H9 (cell line): ENCODE results near the gene FSCB. TPM values are rescaled to one million over a fixed set of nuclear protein-coding genes. Genes with fewer than 3 reads are reported as not detected.

ENCODE experiments used
- DNase-seq: peaks from one replicate; pipeline ENCODE4 v3.0.0-alpha.2; 2017
- H2AFZ ChIP-seq: one replicate; pipeline ENCODE4 v1.6.1; 2013; ENCODE audit warnings: mild to moderate bottlenecking, low read length, control low read depth, moderate library complexity
- H2AK5ac ChIP-seq: 2 replicates; pipeline ENCODE4 v1.6.1; 2013; ENCODE audit warnings: low read length, control low read depth, mixed read lengths; ENCODE audit not compliant: insufficient read length
- H2BK120ac ChIP-seq: one replicate; pipeline ENCODE4 v1.6.1; 2013; ENCODE audit warnings: low read depth, mild to moderate bottlenecking, low read length, control low read depth, inconsistent platforms; ENCODE audit not compliant: poor library complexity, severe bottlenecking
- H2BK12ac ChIP-seq: 2 replicates; pipeline ENCODE4 v1.6.1; 2013; ENCODE audit warnings: low read length, control low read depth, mixed read lengths, low read depth; ENCODE audit not compliant: insufficient read length
- H2BK15ac ChIP-seq: 2 replicates; pipeline ENCODE4 v1.6.1; 2013; ENCODE audit warnings: low read depth, low read length, control low read depth
- H2BK20ac ChIP-seq: one replicate; pipeline ENCODE4 v1.6.1; 2013; ENCODE audit warnings: low read depth, mild to moderate bottlenecking, low read length, control low read depth, inconsistent platforms; ENCODE audit not compliant: poor library complexity, severe bottlenecking
- H2BK5ac ChIP-seq: 2 replicates; pipeline ENCODE4 v1.6.1; 2013; ENCODE audit warnings: low read length, control low read depth, mixed read lengths; ENCODE audit not compliant: insufficient read length
- H3K14ac ChIP-seq: 2 replicates; pipeline ENCODE4 v1.6.1; 2013; ENCODE audit warnings: low read length, control low read depth; ENCODE audit not compliant: insufficient read depth
- H3K18ac ChIP-seq: 2 replicates; pipeline ENCODE4 v1.6.1; 2013; ENCODE audit warnings: low read depth, mild to moderate bottlenecking, mixed read lengths, low read length, control low read depth; ENCODE audit not compliant: insufficient read length
- H3K23ac ChIP-seq: 2 replicates; pipeline ENCODE4 v1.6.1; 2013; ENCODE audit warnings: low read length, control low read depth, mixed read lengths, low read depth; ENCODE audit not compliant: insufficient read length
- H3K23me2 ChIP-seq: 2 replicates; pipeline ENCODE4 v1.6.1; 2013; ENCODE audit warnings: low read depth, mild to moderate bottlenecking, mixed read lengths, low read length, control low read depth; ENCODE audit not compliant: insufficient read length, poor library complexity, severe bottlenecking
- H3K27ac ChIP-seq: 2 replicates; pipeline ENCODE4 v1.5.1; 2013; ENCODE audit warnings: low read length, control low read depth, mixed read lengths, low read depth; ENCODE audit not compliant: insufficient read length
- H3K27me3 ChIP-seq: 2 replicates; pipeline ENCODE4 v1.6.1; 2013; ENCODE audit warnings: low read length, control low read depth, inconsistent platforms; ENCODE audit not compliant: insufficient read depth
- H3K4ac ChIP-seq: 2 replicates; pipeline ENCODE4 v1.6.1; 2013; ENCODE audit warnings: low read depth, mild to moderate bottlenecking, control low read depth, inconsistent platforms, low read length, moderate library complexity
- H3K4me1 ChIP-seq: 2 replicates; pipeline ENCODE4 v1.6.1; 2013; ENCODE audit warnings: low read length, control low read depth, inconsistent platforms; ENCODE audit not compliant: insufficient read depth
- H3K4me2 ChIP-seq: 2 replicates; pipeline ENCODE4 v1.6.1; 2013; ENCODE audit warnings: low read length, control low read depth, mixed read lengths; ENCODE audit not compliant: insufficient read length, insufficient read depth
- H3K56ac ChIP-seq: 2 replicates; pipeline ENCODE4 v1.6.1; 2013; ENCODE audit warnings: low read depth, mild to moderate bottlenecking, mixed read lengths, low read length, control low read depth; ENCODE audit not compliant: insufficient read length
- H3K79me1 ChIP-seq: 2 replicates; pipeline ENCODE4 v1.6.1; 2013; ENCODE audit warnings: low read depth, mild to moderate bottlenecking, moderate library complexity, low read length, control low read depth, inconsistent platforms; ENCODE audit not compliant: insufficient read depth, poor library complexity, severe bottlenecking
- H3K79me2 ChIP-seq: 2 replicates; pipeline ENCODE4 v1.6.1; 2013; ENCODE audit warnings: low read length, control low read depth, inconsistent platforms; ENCODE audit not compliant: insufficient read depth
- H3K9ac ChIP-seq: 2 replicates; pipeline ENCODE4 v1.6.1; 2013; ENCODE audit warnings: low read length, control low read depth, mixed read lengths; ENCODE audit not compliant: insufficient read length; ENCODE audit errors: extremely low read depth
- H3K9me3 ChIP-seq: one replicate; pipeline ENCODE4 v1.6.1; 2013; ENCODE audit warnings: low read depth, low read length, inconsistent platforms; ENCODE audit not compliant: control insufficient read depth
- H3T11ph ChIP-seq: one replicate; pipeline ENCODE4 v1.6.1; 2013; ENCODE audit warnings: mild to moderate bottlenecking, low read length, control low read depth, inconsistent platforms
- H4K20me1 ChIP-seq: one replicate; pipeline ENCODE4 v1.6.1; 2013; ENCODE audit not compliant: control insufficient read depth, insufficient read length, insufficient read depth
- H4K5ac ChIP-seq: 2 replicates; pipeline ENCODE4 v1.6.1; 2013; ENCODE audit warnings: low read depth, mild to moderate bottlenecking, mixed read lengths, low read length, control low read depth; ENCODE audit not compliant: insufficient read length
- H4K8ac ChIP-seq: replicated peaks from 2 replicates; pipeline ENCODE4 v1.6.1; 2013; ENCODE audit warnings: low read length, control low read depth, mixed read lengths, low read depth; ENCODE audit not compliant: insufficient read length
- H4K91ac ChIP-seq: 2 replicates; pipeline ENCODE4 v1.6.1; 2013; ENCODE audit warnings: low read depth, mild to moderate bottlenecking, moderate library complexity, mixed read lengths, low read length, control low read depth; ENCODE audit not compliant: insufficient read length
- H3K27ac Mint-ChIP-seq, 3 experiments: 2 replicates in 2 of 3; 3 replicates in 1 of 3; pipeline ENCODE4 v1.8.0; 2020 to 2021; ENCODE audit warnings: mixed read lengths in 3 of 3, mild to moderate bottlenecking in 1 of 3, moderate library complexity in 1 of 3
- H3K27me3 Mint-ChIP-seq: 2 replicates; pipeline ENCODE4 v1.8.0; 2021; ENCODE audit warnings: low read depth, mild to moderate bottlenecking, moderate library complexity, mixed read lengths
- H3K36me3 Mint-ChIP-seq, 3 experiments: 2 replicates in 2 of 3; 3 replicates in 1 of 3; pipeline ENCODE4 v1.8.0; 2020 to 2021; ENCODE audit warnings: low read depth in 3 of 3, mixed read lengths in 3 of 3; ENCODE audit not compliant: insufficient read depth in 1 of 3
- H3K4me1 Mint-ChIP-seq, 2 experiments: 2 replicates each; pipeline ENCODE4 v1.8.0; 2020; ENCODE audit warnings: mixed read lengths in 2 of 2
- H3K4me3 Mint-ChIP-seq, 2 experiments: 2 replicates in 1 of 2; 3 replicates in 1 of 2; pipeline ENCODE4 v1.8.0; 2020 to 2021; ENCODE audit warnings: mild to moderate bottlenecking in 2 of 2, mixed read lengths in 2 of 2, moderate library complexity in 1 of 2
- H3K9me3 Mint-ChIP-seq, 2 experiments: 2 replicates in 1 of 2; 3 replicates in 1 of 2; pipeline ENCODE4 v1.8.0; 2020; ENCODE audit warnings: mild to moderate bottlenecking in 2 of 2, mixed read lengths in 2 of 2, moderate library complexity in 1 of 2
- WGBS: extraction: QIAGEN DNeasy Blood & Tissue Kit; methylation state at CpG from one replicate; pipeline ENCODE4 v1.1.7; 2013; ENCODE audit warnings: missing lambda C conversion rate, low lambda C conversion rate, mixed read lengths; ENCODE audit not compliant: insufficient read length; ENCODE audit errors: extremely low coverage; 5-methylcytosine and 5-hydroxymethylcytosine counted together
- total RNA-seq: library from RNA; stranded (reverse); gene quantifications from 2 replicates; pipeline ENCODE4 v1.2.1, GENCODE V29; 2021
- TF ChIP-seq, protein P1 (sequence below): fragments of 200-600 bp; sonication (generic); conservative IDR thresholded peaks from 3 replicates; pipeline ENCODE4 v1.8.0; 2021; ENCODE audit warnings: antibody characterized with exemption, mild to moderate bottlenecking

The FSCB gene
- total RNA-seq, 1 experiment from 2014 or later = not detected

DNA sequence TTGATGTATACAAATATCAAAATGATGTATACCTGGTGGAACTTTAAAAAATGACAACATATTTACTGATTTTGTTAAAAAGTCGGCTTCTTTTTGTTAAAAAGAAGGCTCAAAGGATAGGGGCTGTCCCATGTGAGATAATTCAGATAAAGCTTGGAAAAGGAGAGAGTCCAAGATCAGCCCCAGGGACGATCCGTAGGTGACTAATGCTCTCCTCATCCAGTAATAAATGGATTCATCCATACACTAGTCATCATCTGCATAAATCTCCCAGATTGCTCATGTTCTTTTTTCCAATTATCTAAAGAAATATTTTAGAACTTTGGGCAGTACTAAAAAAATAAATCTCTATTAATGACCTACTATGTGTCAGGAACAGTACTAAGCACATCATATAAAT lies 23.4 kb upstream of the FSCB start:
- H3K36me3 Mint-ChIP-seq = no peaks in the 10 kb centered on the region
- H4K8ac ChIP-seq = no peak overlapping the region
- no peak overlapping the region for H2BK5ac ChIP-seq
- no peaks in the 10 kb centered on the region for H3K9me3 Mint-ChIP-seq
- H3K9ac ChIP-seq = no peak overlapping the region
- H3K79me1 ChIP-seq = no peaks in the 10 kb centered on the region
- H2AFZ ChIP-seq = no peak overlapping the region
- no peak overlapping the region for H3K4me2 ChIP-seq
- TF ChIP-seq, protein P1, sequence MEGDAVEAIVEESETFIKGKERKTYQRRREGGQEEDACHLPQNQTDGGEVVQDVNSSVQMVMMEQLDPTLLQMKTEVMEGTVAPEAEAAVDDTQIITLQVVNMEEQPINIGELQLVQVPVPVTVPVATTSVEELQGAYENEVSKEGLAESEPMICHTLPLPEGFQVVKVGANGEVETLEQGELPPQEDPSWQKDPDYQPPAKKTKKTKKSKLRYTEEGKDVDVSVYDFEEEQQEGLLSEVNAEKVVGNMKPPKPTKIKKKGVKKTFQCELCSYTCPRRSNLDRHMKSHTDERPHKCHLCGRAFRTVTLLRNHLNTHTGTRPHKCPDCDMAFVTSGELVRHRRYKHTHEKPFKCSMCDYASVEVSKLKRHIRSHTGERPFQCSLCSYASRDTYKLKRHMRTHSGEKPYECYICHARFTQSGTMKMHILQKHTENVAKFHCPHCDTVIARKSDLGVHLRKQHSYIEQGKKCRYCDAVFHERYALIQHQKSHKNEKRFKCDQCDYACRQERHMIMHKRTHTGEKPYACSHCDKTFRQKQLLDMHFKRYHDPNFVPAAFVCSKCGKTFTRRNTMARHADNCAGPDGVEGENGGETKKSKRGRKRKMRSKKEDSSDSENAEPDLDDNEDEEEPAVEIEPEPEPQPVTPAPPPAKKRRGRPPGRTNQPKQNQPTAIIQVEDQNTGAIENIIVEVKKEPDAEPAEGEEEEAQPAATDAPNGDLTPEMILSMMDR = no peak
- no peak overlapping the region for H3K23ac ChIP-seq
- H2AK5ac ChIP-seq = no peak overlapping the region
- H3K18ac ChIP-seq = no peak overlapping the region
- no peak for DNase-seq
- no peak overlapping the region for H4K91ac ChIP-seq
- no peaks in the 10 kb centered on the region for H3K23me2 ChIP-seq
- no peak overlapping the region for H3K14ac ChIP-seq
- no peak overlapping the region for H3K4ac ChIP-seq
- no peak overlapping the region for H2BK20ac ChIP-seq
- H3K4me3 Mint-ChIP-seq = no peak overlapping the region
- H3K4me1 ChIP-seq = no peaks in the 10 kb centered on the region
- H2BK12ac ChIP-seq = no peak overlapping the region
- no peaks in the 10 kb centered on the region for H3K79me2 ChIP-seq
- H3K4me1 Mint-ChIP-seq = no peaks in the 10 kb centered on the region
- no peak overlapping the region for H4K5ac ChIP-seq
- H3K27ac Mint-ChIP-seq = no peak overlapping the region
- H3T11ph ChIP-seq = no peak overlapping the region
- no peaks in the 10 kb centered on the region for H3K9me3 ChIP-seq
- no peaks in the 10 kb centered on the region for H3K27me3 Mint-ChIP-seq
- no peak overlapping the region for H2BK15ac ChIP-seq
- H3K27me3 ChIP-seq = no peaks in the 10 kb centered on the region
- no peaks in the 10 kb centered on the region for H4K20me1 ChIP-seq
- H3K56ac ChIP-seq = no peak overlapping the region
- WGBS = no CpG with 5 or more reads among the region's 3 CpGs
- H3K27ac ChIP-seq = no peak overlapping the region
- no peak overlapping the region for H2BK120ac ChIP-seq
